NCI-H1436 treated with DMSO at 0.1 percent for 48 hours (cell line): ENCODE measurements around the gene DNAI2.
"Not testable (repeated sequence)": the region's sequence is repeated elsewhere in the genome, so short reads cannot be mapped to it uniquely, and the experiment has no call there.

ENCODE experiments used
- DNase-seq: peaks from one replicate; lab custom pipeline; 2025; lab: John Stamatoyannopoulos, UW

DNAI2 gene

DNA sequence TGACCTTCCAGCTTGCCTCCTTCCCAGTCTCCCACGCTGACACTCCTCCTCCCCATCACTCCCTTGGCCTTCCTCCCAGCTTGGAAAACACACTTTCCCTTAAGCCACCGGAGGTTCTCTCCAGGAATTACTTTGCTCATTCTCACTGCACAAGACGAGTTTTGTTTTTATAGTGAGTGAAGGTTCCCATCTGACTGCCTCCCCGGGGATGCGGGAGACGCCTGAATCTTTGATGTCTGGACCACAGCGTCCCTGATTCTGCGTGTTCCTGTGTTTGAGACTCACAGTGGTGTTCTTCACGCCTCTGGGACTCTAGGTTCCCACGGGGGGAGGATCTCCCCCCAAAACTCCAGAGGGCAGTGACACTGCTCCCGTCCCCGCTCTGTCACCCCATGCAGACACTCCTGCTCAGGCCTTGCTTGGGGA is 2.0 kb downstream of the DNAI2 start:
- no peak for DNase-seq

DNA sequence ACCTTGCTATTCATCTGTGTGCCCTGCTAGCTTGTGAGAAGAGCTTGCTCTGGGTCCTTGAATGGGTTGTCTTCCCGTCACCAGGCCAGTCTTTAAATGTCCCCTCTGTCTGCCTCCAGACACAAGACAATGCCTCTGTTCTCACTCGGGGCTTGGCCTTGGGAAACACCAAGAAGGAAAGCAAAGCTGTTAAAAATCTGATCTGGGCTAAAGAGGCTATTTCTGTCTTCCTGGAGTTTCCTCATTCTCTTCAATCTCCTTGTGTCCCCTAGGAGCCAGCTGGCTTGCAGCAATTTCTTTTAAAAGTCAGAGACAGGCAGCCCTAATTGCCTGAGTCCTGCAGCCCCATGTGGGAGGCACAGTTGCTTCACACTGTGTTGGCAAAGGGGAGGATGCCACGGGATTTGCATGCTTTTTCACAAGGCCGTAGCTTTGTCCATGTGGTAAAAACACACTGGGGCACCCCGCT is 2.5 kb downstream of the DNAI2 start:
- DNase-seq = no peak

DNA sequence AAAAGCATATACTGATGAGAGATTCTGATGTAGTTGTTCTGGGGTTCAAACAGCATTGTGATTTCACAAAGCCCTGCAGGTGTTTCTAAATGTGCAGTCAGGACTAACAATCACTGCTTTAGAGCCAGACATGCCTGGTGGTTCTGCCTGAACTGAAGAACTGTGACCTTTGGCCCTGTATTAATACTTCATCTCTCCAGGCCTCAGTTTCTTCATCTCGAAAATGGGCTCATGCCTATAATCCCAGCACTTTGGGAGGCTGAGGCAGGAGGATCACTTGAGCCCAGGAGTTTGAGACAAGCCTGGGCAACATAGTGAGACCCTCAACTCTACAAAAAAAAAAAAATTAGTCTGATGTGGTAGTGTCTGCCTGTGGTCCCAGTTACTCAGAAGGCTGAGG is 3.9 kb downstream of the DNAI2 start:
- no peak for DNase-seq

DNA sequence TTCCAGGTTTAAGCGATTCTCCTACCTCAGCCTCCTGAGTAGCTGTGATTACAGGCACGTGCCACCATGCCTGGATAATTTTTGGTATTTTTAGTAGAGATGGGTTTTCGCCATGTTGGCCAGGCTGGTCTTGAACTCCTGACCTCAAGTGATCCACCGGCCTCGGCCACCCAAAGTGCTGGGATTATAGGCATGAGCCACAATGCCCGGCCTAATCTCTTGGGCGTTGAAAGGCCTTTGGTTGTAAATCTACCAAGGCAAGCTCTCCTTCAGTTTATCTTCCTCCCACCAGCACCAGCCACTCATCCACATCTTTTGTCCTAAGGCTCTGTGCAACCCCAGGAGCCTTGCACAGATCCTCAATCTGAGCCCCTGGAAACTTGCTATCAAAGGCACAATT is 5.6 kb downstream of the DNAI2 start:
- not testable (repeated sequence) for DNase-seq

DNA sequence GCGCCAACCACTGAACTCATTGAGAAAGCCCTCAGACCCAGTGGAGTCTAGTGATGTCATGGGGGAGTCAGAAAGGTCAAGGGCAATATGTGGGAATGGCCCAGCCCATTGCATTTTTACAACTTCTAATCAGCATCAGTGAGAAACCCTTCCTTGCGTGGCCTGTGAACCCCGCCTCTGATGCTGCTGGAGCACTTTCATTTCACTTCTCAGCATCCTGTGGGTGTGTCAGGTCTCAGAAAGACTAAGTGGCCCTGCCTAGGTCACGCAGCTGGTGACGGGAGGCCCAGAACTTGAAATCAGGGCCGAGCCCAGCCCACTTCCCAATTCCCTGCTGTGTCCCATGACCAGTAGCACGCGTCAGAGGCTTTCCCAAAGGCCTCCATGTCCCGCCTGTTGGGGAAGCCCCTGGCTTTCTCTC is 6.1 kb downstream of the DNAI2 start:
- no peak for DNase-seq

DNA sequence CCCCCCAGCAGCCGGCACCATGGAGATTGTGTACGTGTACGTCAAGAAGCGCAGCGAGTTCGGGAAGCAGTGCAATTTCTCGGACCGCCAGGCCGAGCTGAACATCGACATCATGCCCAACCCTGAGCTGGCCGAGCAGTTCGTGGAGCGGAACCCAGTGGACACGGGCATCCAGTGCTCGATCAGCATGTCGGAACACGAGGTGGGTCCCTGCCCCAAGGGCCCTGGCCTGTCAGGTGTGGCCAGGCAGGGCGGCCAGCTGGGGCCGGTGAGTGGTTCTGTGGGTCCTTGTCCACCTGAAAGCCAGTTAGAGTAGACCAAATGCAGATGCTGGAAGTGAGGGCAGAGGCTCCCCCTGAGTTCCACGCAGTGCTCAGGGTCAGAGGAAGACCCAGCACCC is 7.8 kb downstream of the DNAI2 start:
- no peak for DNase-seq

DNA sequence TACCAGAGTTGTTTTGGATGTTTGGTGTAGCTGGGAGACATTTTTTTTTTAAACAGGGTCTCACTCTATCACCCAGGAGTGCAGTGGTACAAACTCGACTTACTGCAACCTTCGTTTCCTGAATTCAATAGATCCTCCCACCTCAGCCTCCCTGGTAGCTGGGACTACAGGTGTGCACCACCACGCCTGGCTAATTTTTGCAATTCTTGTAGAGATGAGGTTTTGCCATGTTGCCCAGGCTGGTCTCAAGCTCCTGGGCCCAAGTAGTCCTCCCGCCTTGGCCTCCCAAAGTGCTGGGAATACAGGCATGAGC is 8.2 kb downstream of the DNAI2 start:
- DNase-seq = not testable (repeated sequence)

DNA sequence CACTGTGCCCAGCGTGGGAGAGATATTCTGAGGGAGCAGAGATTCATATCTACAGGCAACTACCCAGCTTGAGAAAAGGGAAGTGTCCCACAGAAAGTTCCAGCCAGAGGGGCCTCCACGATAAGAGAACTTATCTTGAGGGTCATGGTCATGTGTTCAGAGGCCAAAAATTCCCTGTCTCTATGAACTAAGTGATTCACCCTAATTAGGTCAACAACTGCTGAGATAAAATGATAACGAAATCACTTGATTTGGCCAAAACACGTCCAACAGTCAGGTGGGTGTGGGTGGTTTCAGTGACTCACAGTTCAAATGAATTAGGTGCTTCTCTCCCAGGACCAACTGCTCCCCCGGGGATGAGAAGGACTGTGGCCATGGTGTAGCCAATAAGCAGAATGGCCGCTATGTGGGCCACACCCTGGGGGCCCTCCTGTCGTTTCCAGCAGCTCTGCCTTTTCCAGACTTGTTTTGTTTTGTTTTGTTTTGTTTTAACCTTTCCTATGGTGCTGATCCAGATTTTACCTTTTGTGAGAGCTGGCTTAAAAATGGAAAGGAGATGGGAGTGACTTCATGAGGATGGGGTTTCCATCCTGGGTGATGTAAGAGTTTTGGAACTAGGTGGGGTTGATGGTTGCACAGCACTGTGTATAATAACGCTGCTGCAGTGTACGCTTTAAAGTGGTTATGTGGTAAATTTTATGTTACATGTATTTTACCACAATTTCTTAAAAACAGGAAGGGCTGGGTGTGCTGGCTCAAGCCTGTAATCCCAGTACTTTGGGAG is 8.7 kb downstream of the DNAI2 start:
- DNase-seq = no peak

DNA sequence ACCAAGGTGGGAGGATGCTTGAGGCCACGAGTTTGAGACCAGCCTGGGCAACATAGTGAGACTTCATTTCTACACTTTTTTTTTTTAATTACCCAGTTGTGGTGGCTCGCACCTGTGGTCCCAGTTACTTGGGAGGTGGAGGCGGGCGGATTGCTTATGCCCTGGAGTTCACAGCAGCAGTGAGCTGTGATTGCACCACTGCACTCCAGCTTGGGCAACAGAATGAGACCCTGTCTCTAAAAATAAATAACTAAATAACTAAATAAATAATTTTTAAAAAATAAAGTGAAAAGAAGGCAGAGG is 9.3 kb downstream of the DNAI2 start:
- DNase-seq = no peak

DNA sequence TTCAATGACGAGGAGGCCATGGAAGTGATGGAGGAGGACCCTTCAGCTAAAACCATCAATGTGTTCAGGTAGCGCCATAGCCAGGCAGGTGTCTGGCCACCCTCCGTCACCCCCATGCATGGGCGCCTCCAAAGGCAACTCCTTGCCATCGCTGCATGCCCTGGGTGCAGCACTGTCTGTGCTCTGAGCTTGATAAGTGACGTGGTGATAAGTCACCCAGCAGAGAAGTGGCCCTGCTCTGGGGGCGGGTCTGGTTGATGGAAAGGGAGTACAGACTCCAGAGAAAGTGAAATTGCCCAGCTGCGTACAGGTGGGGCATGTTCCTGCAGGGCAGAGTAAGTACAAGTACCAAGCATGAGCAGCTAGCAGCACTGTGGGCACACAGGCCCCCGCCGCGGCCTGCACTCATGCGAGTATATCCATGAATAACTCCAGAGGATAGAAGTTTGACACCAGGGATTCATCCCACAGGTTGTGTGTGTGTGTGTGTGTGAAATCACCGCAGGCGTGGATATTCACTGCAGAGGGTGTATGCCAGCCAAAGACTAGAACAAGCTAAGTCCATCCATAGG is 13.1 kb downstream of the DNAI2 start:
- DNase-seq = no peak

DNA sequence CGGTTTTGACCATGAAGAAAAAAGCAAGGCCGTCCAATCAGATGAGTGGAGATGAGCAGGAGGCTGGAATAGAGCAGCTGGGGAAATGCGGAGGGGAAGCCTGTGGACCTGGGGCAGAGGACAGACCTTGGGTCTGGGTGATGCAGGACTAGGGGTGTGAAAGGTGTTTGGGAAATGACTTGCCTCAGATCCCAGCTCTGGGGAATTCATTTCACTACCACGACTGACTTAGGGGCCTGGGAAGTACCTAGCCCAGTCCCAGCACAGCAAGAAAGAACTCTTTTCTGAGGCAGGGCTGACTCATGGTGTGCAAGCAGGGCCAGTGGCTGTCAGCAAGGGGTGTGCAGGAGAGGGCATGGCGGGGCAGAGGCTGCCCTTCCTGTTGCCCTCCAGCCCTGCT is 14.8 kb downstream of the DNAI2 start:
- DNase-seq = no peak

DNA sequence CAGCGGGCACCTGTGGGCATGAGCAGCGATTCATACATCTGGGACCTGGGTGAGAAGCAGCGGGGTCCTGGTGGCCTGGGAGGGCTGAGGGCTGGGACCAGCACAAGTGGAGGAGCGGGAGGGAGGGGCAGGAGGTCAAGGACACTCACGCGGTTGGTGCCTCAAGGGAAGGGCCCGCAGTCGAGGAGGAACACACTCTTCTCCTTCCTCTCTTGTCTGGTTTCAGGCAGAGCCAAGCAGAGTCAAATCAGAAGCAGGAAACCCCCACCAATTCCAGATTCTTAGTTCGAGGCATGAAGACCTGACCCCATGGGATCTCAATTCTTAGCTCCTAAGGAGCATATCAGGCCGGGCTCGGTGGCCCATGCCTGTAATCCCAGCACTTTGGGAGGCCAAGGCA is 15.7 kb downstream of the DNAI2 start:
- no peak for DNase-seq

DNA sequence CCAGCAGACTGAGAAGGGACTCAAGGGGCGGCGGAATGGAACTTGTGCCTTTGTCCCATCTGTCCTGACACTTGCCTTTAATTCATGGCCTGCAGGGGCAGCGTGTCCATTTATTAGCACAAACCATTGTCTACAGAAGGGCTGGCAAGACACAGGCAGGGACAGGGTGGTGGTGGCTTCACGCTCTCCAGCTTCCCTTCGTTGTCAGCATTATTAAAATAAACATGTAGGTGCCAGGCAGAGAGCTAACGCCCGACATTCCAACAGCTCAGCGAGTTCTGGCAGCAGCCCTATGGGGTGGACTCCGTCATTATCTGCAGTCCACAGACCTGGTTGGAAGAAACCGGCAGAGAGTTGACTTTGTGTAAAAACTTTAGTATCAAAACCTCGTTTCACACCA is 16.3 kb downstream of the DNAI2 start:
- DNase-seq = no peak

DNA sequence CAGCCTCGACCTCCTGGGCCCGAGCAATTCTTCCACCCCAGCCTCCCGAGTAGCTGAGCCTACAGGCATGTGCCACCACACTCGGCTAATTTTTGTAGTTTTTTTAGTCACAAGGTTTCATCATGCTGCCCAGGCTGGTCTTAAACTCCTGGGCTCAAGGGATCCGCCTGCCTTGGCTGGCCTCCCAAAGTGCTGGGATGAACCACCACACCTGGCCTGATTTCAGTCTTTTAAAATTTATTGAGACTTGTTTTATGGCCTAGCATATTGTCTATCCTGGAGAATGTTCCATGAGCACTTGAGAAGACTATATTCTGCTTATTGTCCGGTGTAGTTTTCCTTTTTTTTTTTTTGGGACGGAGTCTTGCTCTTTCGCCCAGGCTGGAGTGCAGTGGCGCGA is 18.5 kb downstream of the DNAI2 start:
- DNase-seq = no peak

DNA sequence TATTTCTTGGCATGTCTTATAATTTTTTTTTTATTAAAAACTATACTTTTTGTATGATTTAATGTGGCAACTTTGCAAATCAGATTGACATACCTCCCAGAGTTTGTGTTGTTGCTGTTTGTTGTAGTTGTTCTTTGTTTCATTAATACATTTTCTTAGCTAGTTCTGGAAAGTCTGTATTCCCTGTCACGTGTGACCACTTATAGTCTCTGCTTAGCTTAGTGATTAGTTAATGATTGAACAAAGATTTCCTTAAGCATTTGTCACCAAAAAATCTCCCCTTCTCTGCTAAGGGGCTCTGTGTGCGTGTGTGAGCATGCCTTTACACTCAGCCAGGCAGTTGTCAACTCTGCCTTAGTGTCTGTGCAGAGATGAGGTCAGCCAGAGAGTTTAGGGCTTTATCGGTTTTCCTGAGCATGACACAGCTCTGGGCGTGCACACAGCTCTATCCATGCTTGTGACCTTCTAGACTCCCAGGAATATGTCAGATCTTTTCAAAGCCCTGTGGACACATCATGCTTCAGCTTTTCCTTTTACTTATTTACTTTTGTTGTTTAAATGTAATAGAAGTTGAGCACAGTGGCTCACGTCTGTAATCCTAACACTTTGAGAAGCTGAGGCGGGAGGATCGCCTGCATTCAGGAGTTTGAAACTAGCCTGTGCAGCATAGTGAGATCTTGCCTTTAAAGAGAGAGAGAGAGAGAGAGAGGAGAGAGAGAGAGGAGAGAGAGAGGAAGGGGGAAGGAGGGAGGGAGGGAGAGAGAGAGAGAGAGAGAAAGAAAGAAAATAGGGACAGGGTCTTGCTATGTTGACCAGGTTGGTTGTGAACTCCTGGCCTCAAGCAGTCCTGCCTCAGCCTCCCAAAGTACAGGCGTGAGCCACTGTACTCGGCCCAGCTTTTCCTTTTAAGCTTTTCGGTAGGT is 21.9 kb downstream of the DNAI2 start:
- no peak for DNase-seq

DNA sequence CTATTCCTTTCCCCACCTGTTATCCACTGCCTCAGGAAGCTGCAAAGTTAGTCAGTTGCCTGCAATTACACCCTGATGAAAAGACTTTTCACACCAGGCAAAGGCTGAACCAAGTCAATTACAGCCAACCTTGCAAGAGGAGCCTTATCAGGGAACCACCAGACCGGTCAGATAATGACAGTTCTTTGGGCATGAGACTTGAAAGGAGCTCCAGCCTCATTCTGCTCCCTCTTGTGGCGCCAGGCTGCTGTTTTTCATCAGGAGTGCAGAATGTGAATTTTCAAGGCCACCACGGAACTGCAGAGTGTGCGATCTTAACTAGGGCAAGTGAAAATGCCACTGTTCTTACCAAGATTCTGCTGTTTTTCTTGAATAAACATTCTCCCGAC is 22.5 kb downstream of the DNAI2 start:
- DNase-seq = no peak

DNA sequence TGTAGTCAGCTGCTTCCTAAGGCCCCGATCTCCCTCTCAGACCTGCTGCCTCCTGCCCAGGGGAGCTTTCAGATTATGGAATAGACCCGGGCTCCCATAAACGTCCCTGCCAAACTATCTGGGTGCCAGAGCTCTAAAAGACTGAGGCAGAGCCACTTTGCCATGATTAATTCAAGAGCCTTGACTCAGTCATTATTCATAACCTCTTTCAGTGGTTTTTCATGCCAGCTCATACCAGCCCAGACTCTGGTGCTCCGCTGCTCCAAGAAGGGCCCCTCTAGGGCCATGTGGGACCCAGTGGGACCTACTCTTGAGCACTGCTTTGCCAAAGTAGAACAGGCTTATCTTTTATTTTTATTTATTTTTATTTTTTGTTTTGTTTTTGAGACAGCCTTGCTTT is 23.9 kb downstream of the DNAI2 start:
- DNase-seq = no peak

DNA sequence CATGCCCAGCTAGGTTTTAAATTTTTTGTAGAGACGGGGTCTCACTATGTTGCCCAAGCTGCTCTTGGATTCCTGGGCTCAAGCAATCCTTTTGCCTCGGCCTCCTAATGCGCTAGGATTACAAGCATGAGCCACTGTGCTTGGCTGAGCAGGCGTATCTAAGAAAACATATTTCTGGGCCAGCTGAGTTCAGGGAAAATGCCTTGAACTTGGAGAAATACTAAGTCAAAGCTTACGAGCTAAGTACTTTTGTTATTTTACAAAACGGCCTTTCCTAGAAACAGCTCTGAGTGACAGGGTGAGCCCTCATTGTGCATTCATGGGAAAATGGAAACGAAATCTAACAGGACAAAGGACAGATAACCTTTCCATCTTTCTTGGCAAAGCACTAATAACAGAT is 24.7 kb downstream of the DNAI2 start:
- no peak for DNase-seq

DNA sequence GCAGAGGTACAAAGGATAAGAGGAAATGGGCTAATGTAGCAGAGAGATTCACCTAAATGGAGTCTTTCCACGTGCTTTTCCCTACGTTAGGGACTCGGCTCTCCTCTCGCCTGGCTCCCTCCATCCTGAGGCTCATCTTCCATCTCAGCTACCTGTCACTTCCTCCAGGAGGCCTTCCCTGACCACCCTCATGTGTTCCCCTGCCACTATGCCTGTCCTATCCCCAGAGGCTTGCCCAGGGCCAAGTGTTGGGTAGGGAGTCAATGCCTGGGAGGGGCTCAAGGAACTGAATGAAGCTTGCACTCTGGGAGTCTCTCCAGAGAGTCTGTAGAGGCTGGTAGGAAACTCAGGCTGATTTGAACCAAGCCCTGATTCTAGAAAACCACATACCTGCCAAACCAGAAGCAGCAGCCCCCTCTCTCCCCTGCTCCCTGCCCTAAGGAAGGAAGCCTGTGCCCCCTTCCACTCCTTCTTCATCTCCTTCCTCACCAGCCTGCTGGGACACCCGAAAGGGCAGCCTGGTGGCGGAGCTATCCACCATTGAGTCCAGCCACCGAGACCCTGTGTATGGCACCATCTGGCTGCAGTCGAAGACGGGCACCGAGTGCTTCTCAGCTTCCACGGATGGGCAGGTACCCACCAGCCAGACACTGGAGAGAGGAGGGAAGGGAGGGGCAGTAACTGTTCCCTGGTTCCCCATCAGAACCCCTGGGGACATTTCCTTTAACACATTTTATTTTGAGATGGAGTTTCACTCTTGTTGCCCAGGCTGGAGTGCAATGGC is 25.4 kb downstream of the DNAI2 start:
- no peak for DNase-seq

DNA sequence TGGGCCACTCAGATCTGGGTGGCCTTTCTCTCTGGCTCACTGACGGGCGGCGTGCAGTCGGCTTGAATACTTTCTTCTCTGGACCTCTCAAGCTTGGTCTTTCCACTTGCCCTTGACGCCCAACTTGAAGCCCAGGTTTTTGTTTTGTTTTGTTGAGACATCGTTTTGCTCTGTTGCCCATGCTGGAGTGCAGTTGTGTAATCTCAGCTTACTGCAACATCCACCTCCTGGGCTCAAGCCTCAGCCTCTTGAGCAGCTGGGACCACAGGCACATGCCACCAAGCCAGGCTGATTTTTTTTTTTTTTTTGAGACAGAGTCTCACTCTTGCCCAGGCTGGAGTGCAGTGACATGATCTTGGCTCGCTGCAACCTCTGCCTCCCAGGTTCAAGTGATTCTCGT is 29.3 kb downstream of the DNAI2 start:
- DNase-seq = no peak

DNA sequence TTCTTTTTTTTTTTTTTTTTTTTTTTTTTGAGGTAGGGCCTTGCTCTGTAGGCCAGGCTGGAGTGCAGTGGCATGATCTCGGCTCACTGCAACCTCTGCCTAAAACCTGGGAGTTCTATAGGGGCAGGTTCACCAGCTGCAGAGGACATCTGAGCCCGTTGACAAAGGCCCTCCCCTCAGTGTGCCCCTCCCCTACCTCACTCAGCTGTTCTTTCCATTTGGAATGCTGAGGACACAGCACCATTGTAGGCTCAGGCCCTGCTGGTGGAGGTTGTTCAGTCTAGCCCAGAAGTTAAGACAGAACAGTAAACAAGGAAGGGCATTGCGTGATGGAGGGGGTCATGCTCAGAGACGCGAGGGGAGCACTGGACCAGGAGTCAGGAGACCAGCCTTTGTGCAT is 30.1 kb downstream of the DNAI2 start:
- no peak for DNase-seq

DNA sequence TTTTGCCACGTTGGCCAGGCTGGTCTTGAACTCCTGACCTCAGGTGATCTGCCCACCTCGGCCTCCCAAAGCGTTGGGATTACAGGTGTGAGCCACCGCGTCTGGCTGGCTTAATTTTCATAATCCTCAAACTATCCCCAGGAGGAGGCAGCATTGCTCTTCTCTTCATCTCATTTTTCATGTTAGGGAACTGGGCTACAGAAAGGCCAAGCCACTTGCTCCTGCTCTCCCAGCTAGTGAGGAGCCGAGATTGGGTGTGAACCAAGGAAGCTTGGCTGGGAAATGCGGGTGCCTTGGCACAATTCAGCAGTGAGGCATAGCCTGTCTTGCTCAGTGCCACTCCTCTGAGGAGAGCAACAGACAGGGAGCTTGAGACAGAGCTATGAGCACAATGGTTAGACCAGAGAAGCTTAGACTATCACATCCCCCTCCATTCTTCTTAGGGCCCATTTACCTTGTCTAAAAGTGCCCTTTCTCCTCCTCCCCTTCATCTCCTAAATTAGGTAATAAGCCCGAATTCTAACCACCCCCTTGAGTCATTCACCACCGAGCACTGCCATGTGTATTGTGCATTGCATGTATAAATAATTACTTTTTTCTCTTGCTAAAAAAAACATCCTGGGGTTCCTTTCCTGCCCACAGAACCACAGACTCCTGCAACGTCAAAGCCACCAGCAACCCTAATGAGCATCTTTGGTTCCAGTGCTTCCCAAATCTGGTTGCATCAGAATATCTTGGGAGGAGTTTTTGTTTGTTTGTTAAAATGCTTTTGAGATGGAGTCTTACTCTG is 32.0 kb downstream of the DNAI2 start:
- no peak for DNase-seq
